ENCODE data around the gene CFAP61.

CFAP61 gene

DNA sequence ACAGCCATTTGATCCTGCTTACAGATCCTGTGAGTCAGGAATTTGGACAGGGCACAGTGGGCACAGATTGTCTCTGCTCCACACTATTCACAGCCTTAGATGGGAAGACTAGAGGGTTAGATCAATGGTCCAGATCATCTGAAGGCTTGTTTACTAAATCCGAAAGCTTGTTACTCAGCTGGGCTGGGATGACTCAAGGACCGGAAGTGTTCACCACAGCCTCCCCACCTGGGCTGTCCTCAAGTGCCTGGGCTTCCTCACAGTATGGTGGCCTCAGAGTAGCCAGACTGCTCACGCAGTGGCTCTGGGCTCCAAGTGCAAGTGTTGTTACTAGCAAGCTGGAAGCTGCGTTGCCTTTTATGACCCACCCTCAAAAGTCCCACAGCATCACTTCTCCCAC lies 240.1 kb downstream of the CFAP61 start:
- no peak for DNase-seq

DNA sequence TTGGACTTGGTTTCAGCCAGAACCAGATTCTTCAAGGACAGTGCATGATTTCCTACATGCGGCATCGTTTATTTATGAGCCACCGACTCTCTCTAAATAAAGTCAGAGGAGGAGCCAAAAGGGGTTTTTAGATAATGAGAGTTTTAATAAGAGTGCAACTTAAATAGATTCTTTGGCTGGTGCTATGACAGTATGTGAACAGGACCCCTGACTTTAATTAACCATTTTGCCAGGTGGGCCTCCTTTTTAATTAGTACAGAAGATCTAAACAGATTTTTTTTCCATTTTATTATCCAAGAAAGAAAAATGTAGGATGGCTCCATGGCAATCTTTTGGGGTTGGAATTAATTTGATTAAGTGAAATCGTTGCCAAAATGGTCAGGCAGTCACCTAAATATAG lies 240.8 kb downstream of the CFAP61 start:
- DNase-seq: no peak

DNA sequence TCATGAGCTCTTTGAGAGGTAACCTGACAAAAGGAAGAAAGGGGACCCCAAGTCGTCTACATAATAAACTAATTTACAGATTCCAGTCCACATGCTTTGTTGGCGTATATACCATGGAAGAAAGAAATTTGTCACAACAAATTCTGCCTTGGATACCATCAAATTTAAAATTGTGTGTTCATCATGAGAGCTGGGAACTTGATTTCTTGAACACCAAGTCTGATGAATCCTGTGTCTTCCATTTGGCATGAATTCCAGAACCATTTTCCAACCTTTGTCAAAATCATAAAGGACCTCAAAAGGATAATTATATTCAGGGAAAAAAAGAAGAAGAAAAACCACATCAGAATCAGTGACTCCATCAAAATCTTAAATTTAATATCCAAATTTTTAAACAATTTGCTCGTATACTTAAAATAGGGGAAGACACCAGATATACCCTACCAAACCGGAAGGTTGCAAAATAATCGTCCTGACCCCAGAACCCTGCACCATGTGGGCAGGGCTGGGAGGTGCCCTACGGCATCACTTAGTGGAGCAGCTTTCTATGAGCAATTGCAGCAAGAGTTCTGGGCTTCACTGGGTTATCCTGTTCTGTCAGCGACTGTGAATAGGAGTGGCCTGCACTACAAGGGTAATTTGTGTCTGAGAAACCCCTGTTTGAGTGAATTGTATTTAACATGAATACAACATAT lies 241.5 kb downstream of the CFAP61 start:
- no peak for DNase-seq

DNA sequence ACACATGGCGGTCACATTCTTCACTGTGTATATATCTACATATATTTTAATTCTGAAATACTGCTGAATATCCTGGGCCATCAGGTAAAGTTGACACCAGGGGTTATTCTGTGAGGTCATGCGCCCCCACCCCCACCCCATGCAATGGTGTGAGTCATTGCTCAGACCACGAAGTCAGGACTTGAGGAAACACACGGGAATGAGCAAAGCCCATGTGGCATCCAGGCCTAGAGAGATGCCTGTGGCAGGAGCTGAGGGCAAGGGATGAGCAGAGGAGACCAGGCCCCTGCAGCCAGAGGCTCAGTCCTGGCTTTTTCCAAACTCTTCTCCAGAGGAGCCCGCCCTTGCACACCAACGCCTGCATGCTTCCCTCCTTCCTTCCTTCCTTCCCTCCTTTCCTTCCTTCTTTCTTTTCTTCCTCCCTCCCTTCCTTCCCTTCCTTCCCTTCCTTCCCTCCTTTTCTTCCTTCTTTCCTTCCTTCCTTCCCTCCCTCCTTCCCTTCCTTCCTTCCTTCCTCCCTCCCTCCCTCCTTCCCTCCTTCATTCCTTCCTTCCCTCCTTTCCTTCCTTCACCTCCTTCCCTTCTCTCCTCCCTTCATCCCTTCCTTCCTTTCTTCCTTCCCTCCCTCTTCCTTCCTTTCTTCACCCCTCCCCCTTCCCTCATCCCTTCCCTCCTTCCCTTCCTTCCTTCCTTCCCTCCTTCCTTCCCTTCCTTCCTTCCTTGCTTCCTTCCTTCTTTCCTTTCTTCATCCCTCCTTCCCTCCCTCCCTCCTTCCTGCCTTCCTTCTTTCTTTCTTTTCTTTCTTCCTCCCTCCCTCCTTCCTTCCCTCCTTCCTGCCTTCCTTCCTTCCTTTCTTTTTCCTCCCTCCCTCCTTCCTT lies 243.5 kb downstream of the CFAP61 start:
- no peak for DNase-seq

DNA sequence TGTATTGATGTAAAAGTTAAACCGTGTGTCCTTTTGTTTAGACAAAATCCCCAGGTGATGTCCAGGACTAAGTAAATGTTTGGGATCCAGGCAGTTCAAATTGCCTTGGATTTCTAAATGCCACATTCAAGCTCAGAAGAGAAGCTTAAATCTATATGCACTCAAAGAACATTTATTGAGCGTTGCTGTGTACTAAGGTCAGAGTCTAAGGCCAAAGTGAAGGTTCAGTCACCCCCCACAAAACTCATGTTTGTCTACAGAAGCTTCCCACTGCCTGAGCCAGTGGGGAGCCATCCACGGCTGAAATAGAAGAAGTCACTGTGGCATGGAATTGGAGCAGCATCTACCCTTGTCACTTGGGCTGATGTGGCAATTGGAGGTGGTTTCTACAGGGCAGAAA lies 244.8 kb downstream of the CFAP61 start:
- DNase-seq: no peak

DNA sequence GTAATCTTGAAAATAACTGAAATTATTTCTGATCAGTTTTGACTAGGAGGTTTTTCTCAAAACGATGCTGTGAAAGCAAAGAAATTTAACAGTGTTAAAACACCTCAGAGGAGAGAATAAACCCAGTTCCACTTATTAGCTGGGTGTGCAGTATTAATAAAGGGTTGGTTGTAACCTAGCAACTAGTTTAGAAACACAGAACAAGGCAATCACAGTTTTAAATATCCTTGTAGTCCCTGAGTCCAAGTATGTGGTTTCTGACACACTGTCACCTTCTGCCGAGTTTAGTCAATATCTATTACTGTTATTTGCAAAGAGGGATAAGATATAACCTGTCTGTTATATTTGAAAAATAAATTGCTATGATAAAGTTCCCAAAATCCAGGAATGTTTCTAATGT lies 245.4 kb downstream of the CFAP61 start:
- DNase-seq: no peak

DNA sequence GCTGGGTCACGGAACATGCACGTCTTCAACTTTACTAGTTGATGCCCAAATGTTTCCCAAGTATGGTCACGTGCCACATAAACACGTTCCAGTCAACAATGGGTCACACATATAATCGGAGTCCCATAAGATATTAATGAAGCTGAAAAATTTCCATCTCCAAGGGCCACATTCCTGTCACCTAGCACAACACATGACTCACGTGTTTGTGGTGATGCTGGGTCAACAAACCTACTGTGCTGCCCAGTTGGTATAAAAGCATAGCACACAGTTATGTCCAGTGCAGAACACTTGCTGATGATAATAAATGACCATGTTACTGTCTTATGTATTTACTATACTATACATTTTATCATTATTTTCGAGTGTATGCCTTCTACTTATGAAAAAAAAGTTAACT lies 247.6 kb downstream of the CFAP61 start:
- no peak for DNase-seq

DNA sequence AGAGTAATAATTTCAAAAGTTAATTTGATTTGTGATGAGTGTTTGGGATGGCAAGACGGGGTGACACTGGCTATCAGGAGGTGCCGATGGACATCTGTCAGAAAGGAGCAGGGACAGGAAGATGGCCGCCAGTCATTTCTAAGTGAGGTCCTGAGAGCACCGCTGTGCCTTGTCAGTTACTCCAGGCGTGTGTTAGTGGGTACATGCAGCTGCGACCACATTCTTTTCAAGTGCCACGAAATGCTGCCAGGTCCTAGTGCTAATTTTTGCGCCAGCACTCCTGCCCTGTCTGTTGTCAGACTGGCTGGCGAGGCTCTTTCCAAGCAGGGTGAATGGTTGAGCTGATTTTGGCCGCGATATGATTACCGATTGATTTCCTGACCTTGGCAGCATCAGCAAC lies 251.0 kb downstream of the CFAP61 start:
- no peak for DNase-seq

DNA sequence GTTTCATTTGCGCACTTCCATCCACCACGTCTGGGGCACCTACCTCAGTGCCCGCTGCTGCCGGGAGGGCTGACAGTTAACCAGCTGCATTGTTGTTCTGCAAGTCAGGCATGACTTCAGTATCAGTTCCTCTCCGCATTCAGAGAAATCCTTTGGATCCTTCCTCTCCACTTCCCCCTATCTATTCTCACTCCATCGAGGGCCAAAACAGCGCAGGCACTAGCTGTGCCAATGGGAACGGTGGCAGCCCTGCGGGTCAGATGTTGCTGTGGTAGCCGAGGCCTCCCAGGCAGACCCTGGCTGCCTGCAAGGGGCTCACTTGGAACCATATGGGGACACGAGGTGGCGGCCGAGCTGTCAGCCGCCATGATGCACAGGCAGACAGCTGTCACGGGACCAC lies 251.4 kb downstream of the CFAP61 start:
- DNase-seq: no peak

DNA sequence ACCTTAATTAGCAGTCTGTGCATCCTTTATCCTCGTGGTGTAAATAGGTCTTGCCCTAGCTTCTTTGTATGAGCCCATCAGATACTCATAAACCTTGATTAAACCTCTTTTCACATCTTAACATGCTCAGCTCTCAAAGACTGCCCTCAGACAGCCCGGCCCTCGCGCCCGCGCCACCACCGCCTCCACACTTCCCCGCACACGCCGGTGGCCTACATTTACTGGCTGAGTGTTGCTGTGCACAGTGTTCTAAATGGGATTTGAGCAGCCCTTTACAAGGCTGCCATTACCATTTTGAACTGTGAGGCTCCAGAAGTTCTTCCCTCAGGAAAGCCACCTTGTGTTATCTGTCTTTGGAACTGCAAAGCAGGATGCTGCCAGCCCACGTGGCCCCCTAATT lies 252.6 kb downstream of the CFAP61 start:
- no peak for DNase-seq

DNA sequence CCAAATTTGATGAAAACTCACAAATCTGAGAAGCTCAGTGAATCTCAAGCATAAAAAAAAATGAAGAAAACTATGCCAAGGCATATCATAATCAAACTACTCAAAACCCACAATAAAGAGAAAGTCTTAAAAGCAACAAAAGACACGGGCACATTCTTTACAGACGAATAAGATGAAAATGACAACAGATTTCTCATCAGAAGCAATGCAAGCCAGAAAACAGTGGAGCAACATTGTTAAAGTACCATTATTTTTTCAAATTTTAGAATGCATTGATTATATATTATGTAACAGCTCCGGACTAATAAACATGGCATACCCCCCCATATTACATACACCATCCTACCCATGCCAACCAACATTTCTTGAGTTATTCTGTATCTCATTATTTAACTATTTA lies 260.2 kb downstream of the CFAP61 start:
- no peak for DNase-seq

DNA sequence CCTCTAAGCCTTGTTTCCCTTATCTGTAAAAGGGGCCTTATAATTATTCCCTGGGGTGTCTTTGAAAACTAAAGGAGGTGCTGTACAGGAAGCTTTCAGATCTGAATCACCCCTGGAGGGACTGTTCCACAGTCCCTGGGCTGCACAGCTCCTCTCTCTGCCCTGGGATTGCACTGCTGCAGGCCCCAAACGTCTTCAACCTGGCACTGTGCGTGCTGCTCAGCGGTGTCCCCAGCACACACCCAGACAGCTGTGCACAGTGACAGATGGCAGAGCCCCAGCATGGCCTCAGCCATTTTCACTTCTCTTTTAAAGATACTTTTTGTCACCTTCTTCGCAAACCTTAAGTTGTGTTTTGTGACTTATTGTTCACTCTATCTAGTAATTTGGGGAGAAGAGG lies 264.9 kb downstream of the CFAP61 start:
- no peak for DNase-seq

DNA sequence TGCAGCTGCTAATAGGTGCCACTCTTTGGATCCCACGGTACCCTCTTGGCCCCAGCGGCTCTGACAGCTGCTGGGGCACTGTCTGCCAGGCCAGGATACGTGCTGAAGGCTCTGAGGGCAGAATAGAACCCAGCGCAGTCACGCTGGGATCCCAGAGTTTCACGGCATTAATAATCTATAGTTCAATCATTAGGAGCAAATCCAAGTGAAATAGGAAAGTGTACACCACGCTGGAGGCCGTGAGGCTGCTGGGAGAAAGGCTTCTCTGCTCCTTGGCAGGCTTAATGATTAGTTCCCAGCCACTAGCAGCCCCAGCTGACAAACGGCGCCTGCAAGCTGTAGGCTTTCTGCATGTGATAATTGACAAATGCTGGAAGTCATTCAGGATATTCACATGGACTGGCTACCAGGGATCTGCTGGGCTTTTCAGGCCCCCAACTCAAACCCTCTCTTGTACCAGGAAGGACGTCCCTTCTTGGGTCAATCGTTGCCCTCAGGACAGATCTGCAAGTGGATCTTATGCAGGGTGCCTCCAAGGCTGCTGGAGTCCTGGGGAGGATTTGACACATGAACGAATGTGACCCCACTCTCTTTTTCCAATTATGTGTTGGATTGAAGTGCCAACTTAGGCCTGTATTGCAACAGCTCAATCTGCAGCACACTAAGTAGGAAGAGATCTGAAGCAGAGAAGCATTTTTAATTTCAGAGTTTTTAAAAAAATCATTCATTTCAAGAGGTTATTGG lies 265.5 kb downstream of the CFAP61 start:
- no peak for DNase-seq

DNA sequence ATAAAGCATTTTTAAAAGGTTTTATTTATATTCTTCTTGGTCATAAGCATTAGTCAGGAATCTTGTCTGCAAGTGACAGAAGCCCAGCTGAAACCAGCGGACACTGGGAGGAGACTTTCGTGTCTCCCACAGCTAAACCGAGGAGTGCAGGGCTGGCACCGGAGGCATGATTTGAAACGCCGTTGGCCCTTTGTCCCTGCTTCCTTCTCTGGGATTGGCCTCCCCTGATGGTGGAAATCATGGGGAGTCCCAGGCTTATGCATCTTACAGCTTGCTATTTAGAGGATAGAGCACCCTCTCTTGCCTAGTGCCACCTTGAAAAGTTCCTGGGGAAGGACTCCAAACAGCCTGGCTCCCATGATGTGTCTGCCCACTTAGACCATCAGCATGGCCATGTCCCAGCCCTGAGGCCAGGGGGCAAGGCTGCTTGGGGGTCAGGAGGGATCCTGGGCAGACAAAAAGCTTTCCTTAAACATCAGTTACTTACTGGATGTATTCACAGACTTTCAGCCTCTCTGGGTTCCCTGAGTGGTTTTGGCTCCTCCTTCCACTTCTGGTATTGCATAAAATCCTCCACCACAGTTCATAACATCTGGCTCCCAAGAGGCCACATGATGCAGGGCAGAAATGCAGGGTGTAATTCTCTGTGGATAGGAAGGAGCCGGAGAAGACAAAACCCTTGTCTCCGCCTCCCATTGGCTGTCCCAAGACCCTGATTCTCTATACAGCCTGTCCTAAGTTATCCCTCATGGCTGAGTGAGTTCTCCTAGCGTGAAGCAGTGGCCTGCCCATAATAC lies 266.2 kb downstream of the CFAP61 start:
- DNase-seq: no peak

DNA sequence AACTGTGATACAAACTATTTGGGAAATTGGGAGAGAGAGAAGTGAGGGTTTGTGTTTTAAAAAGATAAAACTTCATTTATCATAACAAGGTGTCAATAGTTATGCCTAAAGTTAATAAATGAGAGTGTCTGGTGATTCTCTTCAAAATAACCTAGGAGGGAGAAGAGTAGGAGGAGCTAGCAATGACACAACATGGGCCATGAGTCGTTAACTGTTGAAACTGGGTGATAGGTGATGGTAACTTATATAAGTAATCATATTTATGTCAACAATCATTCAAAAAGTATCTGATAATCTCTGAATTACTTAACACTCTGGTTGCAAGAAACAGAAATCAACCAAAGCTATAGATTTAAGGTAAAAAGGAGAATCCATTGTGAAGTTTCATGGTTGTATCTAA lies 268.8 kb downstream of the CFAP61 start:
- no peak for DNase-seq

DNA sequence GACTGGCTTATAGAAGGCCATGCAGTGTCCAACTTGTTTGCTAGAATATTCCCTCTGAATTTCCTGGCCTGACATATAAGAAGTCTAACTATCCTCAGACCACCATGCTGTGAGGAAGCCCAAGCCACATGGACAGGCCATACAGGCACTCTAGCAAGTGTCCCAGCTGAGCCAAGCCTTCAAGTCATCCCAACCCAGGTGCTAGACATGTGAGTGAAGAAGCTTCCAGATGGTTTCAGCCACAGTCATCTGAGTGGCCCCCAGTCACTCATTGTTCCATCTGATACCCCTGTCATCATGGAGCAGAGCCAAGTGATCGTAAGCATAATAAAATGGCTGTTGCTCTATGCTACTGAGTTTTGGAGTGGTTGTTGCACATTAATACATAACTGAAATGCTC lies 269.6 kb downstream of the CFAP61 start:
- DNase-seq: no peak

DNA sequence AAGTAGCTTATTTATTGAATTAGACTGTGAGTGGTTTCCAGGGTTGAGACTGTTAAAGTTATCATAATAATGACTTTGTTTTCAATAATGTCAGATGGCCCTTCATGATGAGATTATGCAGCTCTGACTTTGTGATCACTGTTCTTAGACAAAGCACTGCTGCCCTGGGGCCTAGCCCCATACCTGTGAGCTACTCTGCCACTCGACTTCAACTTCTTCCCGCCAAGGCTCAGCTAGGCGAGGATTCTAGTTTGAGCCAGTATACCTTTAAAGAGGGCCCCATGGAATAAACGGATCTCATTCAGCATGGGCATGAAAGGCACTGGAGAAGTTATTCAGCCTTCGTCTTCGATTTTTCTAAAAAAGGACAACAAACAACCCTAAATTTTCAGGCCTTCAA lies 270.6 kb downstream of the CFAP61 start:
- DNase-seq: no peak

DNA sequence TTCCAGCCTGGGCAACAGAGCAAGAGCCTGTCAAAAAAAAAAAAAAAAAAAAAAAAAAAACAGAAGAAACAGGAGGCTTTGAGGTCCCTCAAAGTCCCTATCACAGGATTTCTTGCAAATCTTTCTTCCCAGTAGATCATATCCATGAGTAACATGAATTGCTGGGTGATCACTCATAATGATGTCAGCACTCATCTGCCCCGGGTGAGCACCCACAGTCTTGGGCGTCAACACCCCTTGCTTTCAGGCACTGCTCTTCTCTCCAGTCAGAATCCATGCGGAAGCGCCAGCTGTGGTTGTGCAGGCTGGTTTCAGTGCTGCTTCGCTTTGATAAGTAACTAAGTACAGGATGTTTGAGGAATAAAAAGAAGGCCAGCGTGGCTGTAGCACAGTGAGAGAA lies 275.4 kb downstream of the CFAP61 start:
- no peak for DNase-seq

DNA sequence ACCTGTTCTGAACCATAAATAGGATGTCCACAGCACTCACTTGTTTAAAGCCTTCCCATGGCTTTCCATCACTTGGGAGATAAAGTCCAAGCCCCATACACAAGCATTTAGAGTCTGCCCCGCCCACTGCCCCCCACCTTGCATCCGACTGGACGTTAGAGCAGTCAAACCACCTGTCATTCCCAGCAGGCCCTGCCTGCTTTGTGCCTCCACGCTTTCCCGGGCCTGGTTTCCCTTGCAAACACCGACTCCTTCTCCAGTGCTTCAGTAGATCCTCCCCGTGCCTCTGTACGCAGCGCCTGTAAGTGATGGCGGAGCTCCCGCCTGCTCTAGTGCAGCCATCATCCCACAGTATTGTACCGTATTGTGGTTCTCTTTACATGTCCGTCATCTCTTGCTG lies 277.2 kb downstream of the CFAP61 start:
- DNase-seq: no peak

DNA sequence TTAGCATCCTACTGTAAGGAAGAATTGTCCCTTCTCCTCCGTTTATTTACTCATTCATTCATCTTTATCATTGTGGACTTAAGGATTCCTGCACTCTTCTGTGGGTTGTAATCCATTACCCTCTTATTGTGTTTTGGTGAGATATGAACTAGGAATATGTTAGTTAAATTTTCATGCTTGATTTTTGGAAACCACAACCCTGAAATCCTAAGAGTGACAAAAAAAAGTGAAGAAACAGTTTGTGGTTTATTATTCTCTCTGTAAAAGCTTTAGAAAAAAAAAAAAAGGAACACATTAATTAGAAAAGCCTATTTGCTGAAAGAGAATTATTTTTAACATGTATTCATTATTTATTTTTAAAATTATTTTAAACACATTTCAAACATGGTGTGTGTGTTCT lies 278.8 kb downstream of the CFAP61 start:
- DNase-seq: no peak

DNA sequence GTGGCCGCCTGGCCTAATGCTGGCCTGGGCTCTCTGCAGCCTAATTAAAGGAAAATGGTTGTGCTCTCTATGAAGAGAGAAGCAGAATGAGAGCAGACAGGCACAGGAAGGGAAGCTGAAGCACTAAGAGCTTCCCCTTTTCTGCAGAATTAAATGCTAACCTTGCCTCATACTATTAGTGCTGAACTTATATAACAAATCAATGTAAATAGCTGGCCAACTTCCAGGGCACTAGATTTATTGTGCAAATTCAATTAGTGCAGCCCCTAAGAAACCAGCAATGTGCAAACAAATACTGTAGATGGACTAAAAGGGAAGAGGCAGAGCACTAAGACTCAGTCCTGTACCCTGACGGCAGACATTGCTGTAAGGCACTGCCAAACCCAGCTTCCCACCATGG lies 279.5 kb downstream of the CFAP61 start:
- no peak for DNase-seq

DNA sequence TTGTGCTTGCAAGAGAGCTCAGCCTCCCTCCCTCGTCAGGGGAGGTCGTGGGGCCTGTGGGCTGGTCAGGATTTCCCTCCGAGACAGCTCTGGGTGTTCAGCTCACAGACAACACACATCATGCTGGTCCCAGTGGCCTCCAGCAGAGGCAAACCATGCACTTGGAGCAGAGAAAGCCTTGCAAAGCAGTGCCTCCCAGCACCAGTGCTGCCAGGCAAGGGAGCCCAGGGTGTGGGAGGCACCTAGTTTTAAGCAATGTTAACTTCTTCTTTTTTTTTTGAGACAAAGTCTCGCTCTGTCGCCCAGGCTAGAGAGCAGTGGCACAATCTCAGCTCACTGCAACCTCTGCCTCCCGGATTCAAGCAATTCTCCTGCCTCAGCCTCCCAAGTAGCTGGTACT lies 281.5 kb downstream of the CFAP61 start:
- no peak for DNase-seq

DNA sequence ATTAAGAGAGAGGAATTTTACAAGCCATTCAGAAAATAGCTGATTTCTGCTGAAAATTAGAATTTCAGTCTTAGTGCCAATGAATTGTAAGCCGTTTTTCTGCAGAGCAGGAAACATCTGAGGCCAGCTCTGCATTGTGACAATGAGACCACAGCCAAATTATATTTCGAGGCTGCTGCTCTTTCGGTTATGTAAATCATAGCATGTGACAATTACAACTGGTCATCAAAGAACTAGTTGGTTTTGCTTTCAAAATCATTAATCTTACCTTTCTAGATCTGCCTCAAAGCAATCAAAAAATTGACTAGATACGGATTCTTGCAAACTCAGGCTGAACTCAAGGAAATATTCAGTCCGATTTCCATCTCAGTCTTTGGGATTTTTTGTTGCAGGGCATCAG lies 282.2 kb downstream of the CFAP61 start:
- no peak for DNase-seq
